Measurements from ENCODE around the gene FARP1. TPM values are rescaled to one million over a fixed set of nuclear protein-coding genes. Genes with fewer than 3 reads are reported as not detected.
A peak's percentile ranks its signal among the peaks of the same experiment; 100 is the strongest.

Gene FARP1
- total and polyA plus RNA-seq, 7 donors, result 6.9 to 96.4 (median 32.9) TPM

- H3K36me3 ChIP-seq, result peaks cover 0 to 5% (median 0%) of the 10 kb centered on the region in 4 donors
- DNase-seq, result no peak
- H3K27me3 ChIP-seq, result no peaks in the 10 kb centered on the region
- H3K4me3 ChIP-seq, result no peak overlapping the region
- H3K27ac ChIP-seq, result peak overlapping the region in 2 of 4 donors; percentile 27 to 33
- intact Hi-C loops (cut with DNase I), result no loop called here
- no peak for TF ChIP-seq CTCF (IDR thresholded peaks at IDR 0.05)
- no peak for TF ChIP-seq POLR2AphosphoS5 (IDR thresholded peaks at IDR 0.05)
- no peak for TF ChIP-seq POLR2A (IDR thresholded peaks at IDR 0.05)
- no peak for TF ChIP-seq EP300 (IDR thresholded peaks at IDR 0.05)
- WGBS, 2 donors, result 81 to 86% methylated on average over 3 of the region's 3 CpGs
- peaks cover 0 to 38% (median 12%) of the 10 kb centered on the region in 4 donors for H3K4me1 ChIP-seq
- H3K9me3 ChIP-seq, result no peaks in the 10 kb centered on the region
These were observed 37.2 kb downstream of the FARP1 start for GRCh38 chr13:98180092-98180491.

- TF ChIP-seq POLR2A (IDR thresholded peaks at IDR 0.05) (no peak), EP300 (IDR thresholded peaks at IDR 0.05) (no peak)
- Histone ChIP-seq H3K27ac (peak overlapping the region in 2 of 4 donors; percentile 33 to 57), H3K9me3 (no peaks in the 10 kb centered on the region), H3K4me3 (no peak overlapping the region), H3K4me1 (peaks cover 0 to 31% (median 8%) of the 10 kb centered on the region in 4 donors), H3K27me3 (no peaks in the 10 kb centered on the region), H3K36me3 (peaks cover 0 to 5% (median 0%) of the 10 kb centered on the region in 4 donors)
- intact Hi-C loops (cut with DNase I), result no loop called here
- WGBS, 2 donors, result 92 to 93% methylated on average over 7 of the region's 7 CpGs
- no peak for DNase-seq
These were observed 38.4 kb downstream of the FARP1 start for GRCh38 chr13:98181111-98181815.

GRCh38 chr13:98182153-98182552 lies 39.3 kb downstream of the FARP1 start:
- TF ChIP-seq CTCF (IDR thresholded peaks at IDR 0.05), result no peak
- no peak for TF ChIP-seq POLR2A (IDR thresholded peaks at IDR 0.05)
- no peak for TF ChIP-seq POLR2AphosphoS5 (IDR thresholded peaks at IDR 0.05)
- TF ChIP-seq EP300 (IDR thresholded peaks at IDR 0.05), result no peak
- Histone ChIP-seq H3K9me3 (no peaks in the 10 kb centered on the region), H3K36me3 (no peaks in the 10 kb centered on the region), H3K4me3 (no peak overlapping the region), H3K4me1 (peaks cover 0 to 31% (median 9%) of the 10 kb centered on the region in 4 donors), H3K27ac (peak overlapping the region in 3 of 4 donors; percentile 4 to 65 (median 57)), H3K27me3 (no peaks in the 10 kb centered on the region)
- 93 to 95% methylated on average over 4 of the region's 4 CpGs for WGBS, 2 donors
- intact Hi-C loops (cut with DNase I), result no loop called here
- DNase-seq, result no peak

GRCh38 chr13:98182589-98182988 lies 39.7 kb downstream of the FARP1 start:
- Histone ChIP-seq H3K36me3 (no peaks in the 10 kb centered on the region), H3K27me3 (no peaks in the 10 kb centered on the region), H3K4me1 (peaks cover 0 to 35% (median 11%) of the 10 kb centered on the region in 4 donors), H3K27ac (peak overlapping the region in 3 of 4 donors; percentile 4 to 65 (median 57)), H3K4me3 (no peak overlapping the region), H3K9me3 (no peaks in the 10 kb centered on the region)
- intact Hi-C loops (cut with DNase I), result no loop called here
- no peak for DNase-seq
- TF ChIP-seq CTCF (IDR thresholded peaks at IDR 0.05) (no peak), POLR2AphosphoS5 (IDR thresholded peaks at IDR 0.05) (peak in 2 of 4 donors; percentile 11 to 18), EP300 (IDR thresholded peaks at IDR 0.05) (no peak), POLR2A (IDR thresholded peaks at IDR 0.05) (no peak)
- WGBS, 2 donors, result 74 to 88% methylated on average over 3 of the region's 3 CpGs

GRCh38 chr13:98184792-98185191 lies 41.9 kb downstream of the FARP1 start:
- intact Hi-C loops (cut with DNase I), result loop anchor here (5.0 kb wide), 1 partner anchor 37 kb away; no protein-coding TSS in a partner anchor
- no peak overlapping the region for H3K4me3 ChIP-seq
- no peak for DNase-seq
- H3K36me3 ChIP-seq, result no peaks in the 10 kb centered on the region
- H3K9me3 ChIP-seq, result no peaks in the 10 kb centered on the region
- no peak for TF ChIP-seq POLR2A (IDR thresholded peaks at IDR 0.05)
- TF ChIP-seq EP300 (IDR thresholded peaks at IDR 0.05), result no peak
- no peak for TF ChIP-seq CTCF (IDR thresholded peaks at IDR 0.05)
- TF ChIP-seq POLR2AphosphoS5 (IDR thresholded peaks at IDR 0.05), result no peak
- WGBS, 2 donors, result 80 to 82% methylated on average over 1 of the region's 1 CpG
- peak overlapping the region in 2 of 4 donors; percentile 57 to 65 for H3K27ac ChIP-seq
- no peaks in the 10 kb centered on the region for H3K27me3 ChIP-seq
- H3K4me1 ChIP-seq, result peaks cover 0 to 53% (median 22%) of the 10 kb centered on the region in 4 donors

All from sigmoid colon (tissue), 7 donors.